ENCODE data around the gene RNF41. TPM values are rescaled to one million over a fixed set of nuclear protein-coding genes. Genes with fewer than 3 reads are reported as not detected.
"Not testable (repeated sequence)": the region's sequence is repeated elsewhere in the genome, so short reads cannot be mapped to it uniquely, and the experiment has no call there.

The RNF41 gene
- total RNA-seq, 1 donor, result 75.0 TPM

DNA sequence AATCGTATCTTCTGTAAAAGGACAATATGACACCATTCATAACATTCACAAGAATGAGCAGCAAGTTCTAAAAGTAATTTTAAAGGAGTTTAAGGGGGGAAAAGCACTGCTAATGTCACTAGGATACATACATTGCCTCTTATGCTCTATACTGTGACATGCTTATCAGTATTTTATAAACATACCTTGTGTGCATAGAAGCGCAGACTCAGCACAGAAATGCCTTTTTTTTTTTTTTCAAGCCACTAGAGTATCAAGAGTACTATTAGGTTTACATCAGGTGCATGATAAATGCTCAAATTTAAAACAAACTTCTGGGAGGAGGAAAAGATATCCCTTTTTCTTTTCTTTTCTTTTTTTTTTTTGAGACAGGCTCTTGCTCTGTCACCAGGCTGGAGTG, 18.9 kb downstream of the RNF41 start:
- DNase-seq (ENCODE audit: low read depth), result no peak
- TF ChIP-seq, protein P1, sequence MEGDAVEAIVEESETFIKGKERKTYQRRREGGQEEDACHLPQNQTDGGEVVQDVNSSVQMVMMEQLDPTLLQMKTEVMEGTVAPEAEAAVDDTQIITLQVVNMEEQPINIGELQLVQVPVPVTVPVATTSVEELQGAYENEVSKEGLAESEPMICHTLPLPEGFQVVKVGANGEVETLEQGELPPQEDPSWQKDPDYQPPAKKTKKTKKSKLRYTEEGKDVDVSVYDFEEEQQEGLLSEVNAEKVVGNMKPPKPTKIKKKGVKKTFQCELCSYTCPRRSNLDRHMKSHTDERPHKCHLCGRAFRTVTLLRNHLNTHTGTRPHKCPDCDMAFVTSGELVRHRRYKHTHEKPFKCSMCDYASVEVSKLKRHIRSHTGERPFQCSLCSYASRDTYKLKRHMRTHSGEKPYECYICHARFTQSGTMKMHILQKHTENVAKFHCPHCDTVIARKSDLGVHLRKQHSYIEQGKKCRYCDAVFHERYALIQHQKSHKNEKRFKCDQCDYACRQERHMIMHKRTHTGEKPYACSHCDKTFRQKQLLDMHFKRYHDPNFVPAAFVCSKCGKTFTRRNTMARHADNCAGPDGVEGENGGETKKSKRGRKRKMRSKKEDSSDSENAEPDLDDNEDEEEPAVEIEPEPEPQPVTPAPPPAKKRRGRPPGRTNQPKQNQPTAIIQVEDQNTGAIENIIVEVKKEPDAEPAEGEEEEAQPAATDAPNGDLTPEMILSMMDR (IDR thresholded peaks at IDR 0.05; ENCODE audit: insufficient read depth, low read length), result no peak
- no peak overlapping the region for H3K4me3 ChIP-seq (ENCODE audit: low read depth, low read length)

DNA sequence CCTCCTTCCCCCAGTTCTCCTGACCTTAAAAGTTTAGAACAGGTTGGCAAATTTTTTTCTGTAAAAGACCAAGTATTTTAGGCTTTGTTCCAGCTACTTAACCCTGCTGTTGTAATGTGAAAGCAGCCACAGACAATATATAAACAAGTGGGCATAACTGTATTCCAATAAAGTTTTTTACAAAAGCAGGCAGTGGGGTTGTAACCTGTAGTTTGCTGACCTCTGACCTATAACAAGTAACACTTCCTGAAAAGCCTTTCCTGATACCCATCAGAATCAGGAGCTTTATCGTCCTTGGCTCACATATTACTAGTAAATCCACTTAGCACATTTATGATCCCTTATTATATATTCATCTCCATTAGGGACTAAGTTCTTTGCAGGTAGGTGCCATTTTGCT, 19.4 kb downstream of the RNF41 start:
- TF ChIP-seq, protein P1 (IDR thresholded peaks at IDR 0.05; ENCODE audit: insufficient read depth, low read length), result no peak
- DNase-seq (ENCODE audit: low read depth), result no peak

DNA sequence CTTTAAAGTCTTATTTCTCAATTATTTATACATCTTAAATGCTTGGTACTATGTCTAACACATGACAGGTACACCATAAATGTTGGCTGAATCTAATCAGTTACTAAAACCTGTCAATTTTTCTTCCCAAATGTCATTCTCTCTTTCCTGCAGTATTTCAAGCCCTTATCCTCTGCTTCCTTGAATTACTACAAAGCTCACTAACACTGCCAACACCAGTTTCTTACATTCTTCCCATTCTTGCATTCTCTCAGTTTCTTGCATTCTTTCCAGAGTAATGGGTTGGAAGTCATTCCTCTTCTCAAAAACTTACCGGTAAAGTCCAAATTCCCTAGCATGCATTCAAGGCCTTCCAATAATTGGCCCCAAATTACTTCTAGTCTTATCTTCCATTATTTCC, 22.9 kb downstream of the RNF41 start:
- peak; percentile 76 for DNase-seq (ENCODE audit: low read depth)
- no peak overlapping the region for H3K4me3 ChIP-seq (ENCODE audit: low read depth, low read length)
- TF ChIP-seq, protein P1 (IDR thresholded peaks at IDR 0.05; ENCODE audit: insufficient read depth, low read length), result no peak

More for the DNA sequence above, 19.4 kb downstream of the RNF41 start:
- H3K4me3 ChIP-seq (ENCODE audit: low read depth, low read length), result no peak overlapping the region

DNA sequence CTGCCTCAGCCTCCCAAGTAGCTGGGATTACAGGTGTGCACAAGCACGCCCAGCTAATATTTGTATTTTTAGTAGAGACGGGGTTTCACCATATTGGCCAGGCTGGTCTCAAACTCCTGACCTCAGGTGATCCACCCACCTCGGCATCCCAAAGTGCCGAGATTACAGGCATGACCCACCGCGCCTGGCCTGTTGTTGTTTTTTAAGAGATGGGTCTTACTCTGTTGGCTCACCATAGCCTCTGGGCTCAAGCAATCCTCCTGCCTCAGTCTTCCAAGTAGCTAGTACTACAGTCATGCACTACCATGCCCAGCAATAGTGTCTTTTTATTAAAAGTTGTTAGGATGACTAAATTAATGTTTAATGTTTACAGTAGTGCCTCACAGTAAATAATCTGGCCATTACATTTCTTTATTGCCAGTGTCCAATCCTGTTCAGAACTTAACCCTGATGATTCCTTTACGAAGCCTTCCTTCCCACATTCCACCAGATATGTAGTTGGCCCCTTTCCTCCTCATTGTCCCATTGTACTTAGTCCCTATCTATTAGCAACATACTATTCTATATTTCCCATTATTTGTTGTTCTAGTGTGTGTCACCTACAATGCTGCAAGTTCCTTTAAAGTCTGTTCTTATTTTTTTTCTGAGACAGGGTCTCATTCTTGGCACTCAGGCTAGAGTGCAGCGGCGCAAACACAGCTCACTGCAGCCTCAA, 23.6 kb downstream of the RNF41 start:
- no peak overlapping the region for H3K4me3 ChIP-seq (ENCODE audit: low read depth, low read length)
- TF ChIP-seq, protein P1 (IDR thresholded peaks at IDR 0.05; ENCODE audit: insufficient read depth, low read length), result no peak
- peak; percentile 36 for DNase-seq (ENCODE audit: low read depth)

DNA sequence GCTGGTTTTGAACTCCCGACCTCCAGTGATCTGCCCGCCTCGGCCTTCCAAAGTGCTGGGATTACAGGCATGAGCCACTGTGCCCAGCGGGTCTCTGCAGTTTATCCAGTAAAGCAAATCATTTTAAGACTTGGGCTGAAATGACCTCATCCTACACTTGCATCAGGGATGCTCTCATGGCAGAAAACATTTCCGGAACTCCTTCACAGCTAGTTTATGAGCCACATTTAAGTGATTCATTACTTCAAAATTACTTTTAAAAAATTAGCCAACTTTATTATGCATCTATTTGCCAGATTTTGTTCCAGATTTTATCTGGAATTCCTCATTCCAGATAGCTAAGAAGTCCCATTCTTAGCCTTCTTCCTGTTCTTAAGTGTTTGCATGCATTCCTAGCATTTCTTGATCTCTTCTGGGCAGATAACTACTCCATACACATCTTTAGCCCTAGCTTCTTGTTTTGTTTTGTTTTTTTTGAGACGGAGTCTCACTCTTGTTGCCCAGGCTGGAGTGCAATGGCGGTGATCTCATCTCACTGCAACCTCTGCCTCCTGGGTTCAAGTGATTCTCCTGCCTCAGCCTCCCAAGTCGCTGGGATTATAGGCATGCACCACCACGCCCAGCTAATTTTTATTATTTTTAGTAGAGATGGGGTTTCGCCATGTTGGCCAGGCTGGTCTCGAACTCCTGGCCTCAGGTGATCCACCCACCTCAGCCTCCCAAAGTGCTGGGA, 24.7 kb downstream of the RNF41 start:
- H3K4me3 ChIP-seq (ENCODE audit: low read depth, low read length), result not testable (repeated sequence)
- DNase-seq (ENCODE audit: low read depth), result peak; percentile 98

DNA sequence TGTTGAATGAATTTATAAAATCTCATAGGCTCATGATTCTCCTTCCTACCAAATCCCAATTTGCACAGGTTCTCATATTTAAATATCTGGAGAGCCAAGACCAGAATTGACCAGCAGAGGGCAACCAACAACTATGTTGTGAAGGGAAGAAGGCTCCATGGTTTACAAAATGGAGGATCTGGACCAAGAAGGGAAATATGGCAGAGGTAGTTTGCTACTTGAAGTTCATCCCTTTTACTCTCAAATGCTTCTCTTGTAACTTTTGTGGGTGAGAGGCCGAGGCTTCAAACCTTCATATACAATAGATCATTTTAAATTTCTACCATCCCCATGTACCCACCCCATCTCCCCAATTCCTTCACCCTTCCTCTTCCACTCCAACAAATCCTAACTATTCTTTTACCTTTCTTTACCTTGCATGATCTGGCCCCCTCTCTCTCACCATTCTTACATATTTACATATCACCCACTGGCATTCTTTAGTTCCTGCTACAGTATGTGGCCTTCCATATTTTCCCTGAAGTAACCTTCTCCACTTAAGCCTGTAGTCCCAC, 28.6 kb downstream of the RNF41 start:
- peak; percentile 94 for DNase-seq (ENCODE audit: low read depth)
- no peak overlapping the region for H3K4me3 ChIP-seq (ENCODE audit: low read depth, low read length)
- TF ChIP-seq, protein P1 (IDR thresholded peaks at IDR 0.05; ENCODE audit: insufficient read depth, low read length), result peak; percentile 83

DNA sequence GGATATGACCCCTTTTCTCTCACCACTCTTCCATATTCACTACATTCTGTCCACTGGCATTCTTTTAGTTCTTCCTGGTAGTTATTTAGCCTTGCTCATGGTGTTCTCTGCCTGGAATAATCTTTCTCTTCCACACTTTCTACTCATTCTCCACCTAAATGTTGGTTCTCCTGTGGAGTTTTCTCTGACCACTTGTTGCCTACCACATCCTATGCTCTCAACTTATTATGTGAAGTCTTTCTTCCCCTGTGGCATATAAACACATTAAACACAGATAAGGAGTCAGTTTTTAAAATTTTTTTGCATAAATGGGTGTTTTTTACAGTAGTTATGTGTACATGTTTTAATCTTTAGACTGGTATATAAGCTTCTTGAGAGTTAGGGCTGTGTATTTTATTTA, 29.1 kb downstream of the RNF41 start:
- DNase-seq (ENCODE audit: low read depth), result no peak
- H3K4me3 ChIP-seq (ENCODE audit: low read depth, low read length), result no peak overlapping the region
- TF ChIP-seq, protein P1 (IDR thresholded peaks at IDR 0.05; ENCODE audit: insufficient read depth, low read length), result no peak

All from fibroblast of the aortic adventitia (primary cell).